Tibial artery (tissue), 4 donors: ENCODE results near the gene RUNX1.

Source experiments
- DNase-seq, 2 donors: peaks; one replicate each; pipeline ENCODE4 v3.0.0-alpha.2; 2019
- H3K27ac ChIP-seq, 2 donors: fragments of 200-600 bp; sonication (generic) in 1 of 2; 1 replicate in 1 of 2; 2 replicates in 1 of 2; pipeline ENCODE4 v1.5.1; 2018 to 2019; ENCODE audit warnings: mild to moderate bottlenecking in 1 of 2
- H3K27me3 ChIP-seq, 2 donors: fragments of 200-600 bp; sonication (generic) in 1 of 2; one replicate each; pipeline versions ENCODE4 v1.5.1 to v1.6.0; 2016 to 2019
- H3K36me3 ChIP-seq, 3 donors: fragments of 200-600 bp; sonication (generic) in 2 of 3; one replicate each; pipeline ENCODE4 v1.5.1; 2016 to 2019; ENCODE audit warnings: mild to moderate bottlenecking in 2 of 3
- H3K4me1 ChIP-seq, 4 donors: fragments of 200-600 bp; sonication (generic) in 2 of 4; 1 replicate in 3 of 4; 2 replicates in 1 of 4; pipeline ENCODE4 v1.5.1; 2016 to 2019
- H3K4me3 ChIP-seq, 2 donors: fragments of 200-600 bp; sonication (generic) in 1 of 2; 1 replicate in 1 of 2; 2 replicates in 1 of 2; pipeline ENCODE4 v1.5.1; 2018 to 2019; ENCODE audit warnings: mild to moderate bottlenecking in 2 of 2
- H3K9me3 ChIP-seq, 3 donors: fragments of 200-600 bp; sonication (generic) in 1 of 3; one replicate each; pipeline ENCODE4 v1.5.1; 2016 to 2019
- intact Hi-C: fragments of 100-400 bp; cut with DNase I; formaldehyde crosslinking; loops from one replicate; pipeline ENCODE4 v1.15.0; 2023; ENCODE audit warnings: low total_unique reads
- TF ChIP-seq, protein P1 (sequence below), 2 experiments: fragments of 200-600 bp in 1 of 2; fragments of 450-650 bp in 1 of 2; IDR thresholded peaks; one replicate each; pipeline ENCODE4 v1.5.1; 2017 to 2019; ENCODE audit warnings: antibody characterized with exemption in 2 of 2, mild to moderate bottlenecking in 1 of 2, moderate library complexity in 1 of 2

The RUNX1 gene

DNA sequence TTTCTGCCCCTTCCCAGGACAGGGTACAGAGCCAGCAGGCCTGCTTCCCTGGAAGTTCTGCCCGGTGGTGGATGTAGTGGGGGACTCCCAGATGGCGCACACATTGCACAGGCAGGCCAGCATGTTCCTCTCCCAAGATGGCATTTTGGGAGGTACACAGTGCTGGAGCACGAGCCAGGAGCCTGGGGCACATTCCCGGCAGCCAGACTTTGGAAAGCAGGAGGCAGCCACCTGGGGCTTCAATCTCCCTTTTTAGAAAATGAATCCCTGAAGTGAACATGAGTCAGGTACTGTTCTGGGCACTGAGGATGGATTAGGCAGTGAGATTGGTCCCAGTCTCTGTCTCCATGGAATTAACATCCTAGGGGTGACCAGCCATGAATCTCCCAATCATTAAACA lies 56.9 kb downstream of the RUNX1 start:
- no peaks in the 10 kb centered on the region for H3K36me3 ChIP-seq
- intact Hi-C loops, result no loop called here
- H3K9me3 ChIP-seq, result no peaks in the 10 kb centered on the region
- peaks cover 0 to 11% (median 0%) of the 10 kb centered on the region in 4 donors for H3K4me1 ChIP-seq
- no peak overlapping the region for H3K4me3 ChIP-seq
- no peak for DNase-seq
- TF ChIP-seq, protein P1, sequence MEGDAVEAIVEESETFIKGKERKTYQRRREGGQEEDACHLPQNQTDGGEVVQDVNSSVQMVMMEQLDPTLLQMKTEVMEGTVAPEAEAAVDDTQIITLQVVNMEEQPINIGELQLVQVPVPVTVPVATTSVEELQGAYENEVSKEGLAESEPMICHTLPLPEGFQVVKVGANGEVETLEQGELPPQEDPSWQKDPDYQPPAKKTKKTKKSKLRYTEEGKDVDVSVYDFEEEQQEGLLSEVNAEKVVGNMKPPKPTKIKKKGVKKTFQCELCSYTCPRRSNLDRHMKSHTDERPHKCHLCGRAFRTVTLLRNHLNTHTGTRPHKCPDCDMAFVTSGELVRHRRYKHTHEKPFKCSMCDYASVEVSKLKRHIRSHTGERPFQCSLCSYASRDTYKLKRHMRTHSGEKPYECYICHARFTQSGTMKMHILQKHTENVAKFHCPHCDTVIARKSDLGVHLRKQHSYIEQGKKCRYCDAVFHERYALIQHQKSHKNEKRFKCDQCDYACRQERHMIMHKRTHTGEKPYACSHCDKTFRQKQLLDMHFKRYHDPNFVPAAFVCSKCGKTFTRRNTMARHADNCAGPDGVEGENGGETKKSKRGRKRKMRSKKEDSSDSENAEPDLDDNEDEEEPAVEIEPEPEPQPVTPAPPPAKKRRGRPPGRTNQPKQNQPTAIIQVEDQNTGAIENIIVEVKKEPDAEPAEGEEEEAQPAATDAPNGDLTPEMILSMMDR (IDR thresholded peaks at IDR 0.05), result no peak
- H3K27ac ChIP-seq, result no peak overlapping the region
- H3K27me3 ChIP-seq, result no peaks in the 10 kb centered on the region

DNA sequence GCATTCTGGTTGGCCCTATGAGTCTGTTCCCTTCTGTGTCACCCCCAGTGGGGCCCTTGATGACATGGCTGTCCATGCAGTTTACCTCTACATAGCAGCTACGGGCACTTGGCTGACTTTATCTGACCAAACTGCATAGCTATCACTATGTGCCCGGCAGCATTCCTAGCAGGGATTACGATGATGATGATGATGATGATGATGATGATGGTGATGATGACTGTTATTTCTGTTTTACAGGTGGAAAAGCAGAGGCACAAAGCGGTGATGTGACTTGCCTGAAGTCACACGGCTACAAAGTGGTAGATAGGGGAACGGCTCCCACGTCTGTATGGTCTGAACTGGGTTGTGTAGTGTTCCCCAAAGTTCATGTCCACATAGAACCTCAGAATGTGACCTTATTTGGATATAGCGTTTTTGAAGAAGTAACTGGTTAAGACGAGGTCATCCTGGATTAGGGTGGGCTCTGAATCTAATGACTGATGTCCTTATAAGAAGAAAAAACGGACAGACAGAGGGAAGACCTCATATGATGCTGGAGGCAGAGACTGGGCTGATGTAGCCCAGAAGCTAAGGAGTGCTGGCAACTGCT lies 57.6 kb downstream of the RUNX1 start:
- Histone ChIP-seq H3K27me3 (no peaks in the 10 kb centered on the region), H3K4me1 (peaks cover 0 to 5% (median 0%) of the 10 kb centered on the region in 4 donors), H3K9me3 (no peaks in the 10 kb centered on the region), H3K27ac (no peak overlapping the region), H3K4me3 (no peak overlapping the region), H3K36me3 (no peaks in the 10 kb centered on the region)
- TF ChIP-seq, protein P1 (IDR thresholded peaks at IDR 0.05), result no peak
- no peak for DNase-seq
- intact Hi-C loops, result no loop called here

DNA sequence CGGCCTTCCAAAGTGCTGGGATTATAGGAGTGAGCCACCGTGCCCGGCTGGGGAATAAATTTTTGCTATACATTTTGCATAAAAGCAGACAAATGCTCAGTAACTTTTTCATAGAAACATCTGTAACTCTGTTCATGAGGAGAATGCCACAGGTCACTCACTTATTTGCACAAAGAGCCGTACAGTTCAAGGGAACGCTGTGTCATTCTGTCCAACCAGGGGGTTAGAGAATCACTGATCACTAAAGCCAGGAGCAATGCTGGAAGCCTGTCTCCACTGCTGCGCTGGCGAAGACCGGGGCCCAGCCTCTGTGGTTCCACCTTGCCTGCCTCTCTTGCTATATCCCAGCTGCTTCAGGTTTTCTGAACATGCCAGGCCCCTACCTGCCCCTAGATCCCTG lies 58.3 kb downstream of the RUNX1 start:
- Histone ChIP-seq H3K9me3 (no peaks in the 10 kb centered on the region), H3K4me1 (no peaks in the 10 kb centered on the region), H3K36me3 (no peaks in the 10 kb centered on the region), H3K4me3 (no peak overlapping the region), H3K27ac (no peak overlapping the region), H3K27me3 (peaks cover 0 to 3% of the 10 kb centered on the region in 2 donors)
- no peak for DNase-seq
- TF ChIP-seq, protein P1 (IDR thresholded peaks at IDR 0.05), result no peak
- intact Hi-C loops, result no loop called here

DNA sequence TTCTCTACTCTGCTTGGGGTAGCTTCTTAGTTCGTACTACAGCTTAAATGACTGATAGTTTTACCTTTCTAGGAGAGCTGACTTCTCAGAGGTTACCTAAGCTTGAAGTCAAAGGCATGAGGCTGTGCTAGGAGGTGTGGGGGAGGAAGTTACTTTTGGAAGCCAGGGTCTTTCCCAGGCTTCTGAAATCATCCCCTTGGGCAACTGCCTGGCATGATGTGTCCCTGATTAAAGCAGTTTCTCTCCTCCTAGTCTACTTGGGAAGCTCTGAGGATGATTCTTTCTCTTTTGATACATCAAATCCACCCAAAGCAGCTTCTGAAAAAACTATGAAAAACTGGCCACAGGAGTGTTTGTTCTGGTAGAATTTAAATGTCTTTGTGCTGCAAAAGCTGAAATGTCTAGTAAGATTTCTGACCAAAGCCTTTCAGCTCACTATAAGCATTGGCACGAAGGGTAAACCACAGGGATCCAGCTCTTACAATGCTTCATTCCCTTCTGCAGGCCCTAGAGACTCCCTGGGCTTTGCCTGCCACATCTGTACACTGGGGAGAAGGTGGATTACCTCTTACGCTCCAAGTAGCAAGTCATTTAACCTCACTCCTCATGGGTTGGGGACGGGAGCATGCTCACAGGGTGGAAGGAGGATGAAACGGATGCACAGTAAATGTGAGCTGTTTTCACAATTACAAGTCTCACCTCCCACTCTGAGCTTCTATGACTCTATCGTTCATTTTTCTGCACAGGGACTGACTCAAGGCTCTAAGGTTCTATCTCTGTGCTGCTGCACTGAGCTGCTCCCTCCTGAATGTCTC lies 59.6 kb downstream of the RUNX1 start:
- H3K27ac ChIP-seq, result no peak overlapping the region
- TF ChIP-seq, protein P1 (IDR thresholded peaks at IDR 0.05), result no peak
- H3K4me1 ChIP-seq, result no peaks in the 10 kb centered on the region
- no peak overlapping the region for H3K4me3 ChIP-seq
- H3K9me3 ChIP-seq, result no peaks in the 10 kb centered on the region
- H3K36me3 ChIP-seq, result no peaks in the 10 kb centered on the region
- peaks cover 0 to 3% of the 10 kb centered on the region in 2 donors for H3K27me3 ChIP-seq
- intact Hi-C loops, result no loop called here
- DNase-seq, result no peak

DNA sequence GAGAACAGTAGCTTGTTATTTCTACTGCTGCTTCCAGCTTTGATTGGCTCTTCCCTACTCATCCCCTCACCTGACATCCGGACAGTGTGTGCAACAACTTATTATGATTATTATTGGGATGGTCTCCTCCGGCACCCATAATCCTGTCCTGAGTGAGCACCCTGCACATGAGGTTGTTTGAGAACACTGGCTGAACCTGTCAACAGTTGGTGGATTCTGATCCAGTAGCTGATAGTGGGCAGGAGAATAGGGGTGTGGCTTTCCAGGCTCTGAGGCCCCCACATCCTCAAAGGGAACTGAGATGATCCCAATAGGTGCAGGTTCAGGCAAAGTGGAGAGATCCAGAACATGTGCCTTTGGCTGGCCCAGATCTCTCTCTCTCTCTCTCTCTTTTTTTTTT lies 60.5 kb downstream of the RUNX1 start:
- Histone ChIP-seq H3K27me3 (peaks cover 0 to 3% of the 10 kb centered on the region in 2 donors), H3K4me3 (no peak overlapping the region), H3K4me1 (no peaks in the 10 kb centered on the region), H3K36me3 (no peaks in the 10 kb centered on the region), H3K9me3 (no peaks in the 10 kb centered on the region), H3K27ac (no peak overlapping the region)
- intact Hi-C loops, result no loop called here
- TF ChIP-seq, protein P1 (IDR thresholded peaks at IDR 0.05), result no peak
- DNase-seq, result no peak
